ENCODE data around the gene GJB3. TPM values are rescaled to one million over a fixed set of nuclear protein-coding genes. Genes with fewer than 3 reads are reported as not detected.
A peak's percentile ranks its signal among the peaks of the same experiment; 100 is the strongest.
"Not testable (repeated sequence)": the region's sequence is repeated elsewhere in the genome, so short reads cannot be mapped to it uniquely, and the experiment has no call there.

GJB3 gene
- total and polyA plus RNA-seq, 9 of the 15 experiments (the other 6 are each of a cell fraction or from before 2014, with no cell fraction given) = not detected

GRCh38 chr1:34771573-34772371 lies 9.2 kb upstream of the GJB3 start (continued):
- TF ChIP-seq POLR2H (tag; IDR thresholded peaks at IDR 0.05; ENCODE audit: low read depth) = no peak
- TF ChIP-seq SMAD3 (CRISPR knock-in tag; conservative IDR thresholded peaks at IDR 0.05) = no peak

DNA sequence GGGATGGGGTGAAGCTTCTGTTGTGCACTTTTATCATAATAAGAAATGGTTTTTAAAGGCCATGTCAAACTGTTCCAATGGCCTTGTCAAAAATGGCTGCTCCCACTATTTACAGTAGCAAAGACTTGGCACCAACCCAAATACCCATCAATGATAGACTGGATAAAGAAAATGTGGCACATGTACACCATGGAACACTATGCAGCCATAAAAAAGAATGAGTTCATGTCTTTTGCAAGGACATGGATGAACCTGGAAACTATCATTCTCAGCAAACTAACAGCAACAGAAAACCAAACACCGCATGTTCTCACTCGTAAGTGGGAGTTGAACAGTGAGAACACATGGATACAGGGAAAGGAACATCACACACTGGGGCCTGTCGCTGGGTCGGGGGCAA lies 7.9 kb upstream of the GJB3 start:
- H3K27me3 ChIP-seq (ENCODE audit: control insufficient read depth in 2 of 2, insufficient read depth in 2 of 2, low read length in 2 of 2) = peaks cover 31 to 42% of the 10 kb centered on the region in 2 experiments
- H3K4me2 ChIP-seq (ENCODE audit: insufficient read depth, low read length); CTCF ChIA-PET (ENCODE audit: low intra/inter-chr PET ratio); H3K9ac ChIP-seq (ENCODE audit: insufficient read depth in 1 of 2, low read depth in 2 of 2, low read length in 2 of 2); H4K20me1 ChIP-seq (replicated peaks; ENCODE audit: control insufficient read depth, insufficient read depth, low read length); H3K4me1 ChIP-seq (replicated peaks in 1 of 2; ENCODE audit: control insufficient read depth in 2 of 2, insufficient read depth in 2 of 2, low read length in 2 of 2); H3K36me3 ChIP-seq (ENCODE audit: control insufficient read depth, insufficient read depth, low read length); H3K9me3 ChIP-seq (replicated peaks; ENCODE audit: control insufficient read depth, insufficient read depth, low read depth, low read length); H3K9me1 ChIP-seq (ENCODE audit: control insufficient read depth, insufficient read depth, low read length); ATAC-seq; H3K27ac ChIP-seq (ENCODE audit: extremely low read depth, low read depth, low read length); H2AFZ ChIP-seq (ENCODE audit: low read depth, low read length); BruUV-seq (replicated peaks); POLR2A ChIA-PET; H3K4me3 ChIP-seq; FAIRE-seq; DNase-seq (ENCODE audit: extremely low read depth in 1 of 4, low spot score in 3 of 4); H3K79me2 ChIP-seq (ENCODE audit: control insufficient read depth, insufficient read depth, low read length); intact Hi-C loops (cut with micrococcal nuclease); in situ Hi-C loops (cut with MboI): not testable (repeated sequence)
- WGBS (ENCODE audit: insufficient coverage, low coverage, missing lambda C conversion rate) = 4% methylated on average over 4 of the region's 4 CpGs
- TF ChIP-seq NFIC (IDR thresholded peaks at IDR 0.05) = peak; percentile 56; the same call in 1 of the 2 replicates

Measured in K562 (cell line).